GM23248 (cell line): Measurements from ENCODE around the gene PHKA2.

Experiments
- EZH2 ChIP-seq: fragments of 200-600 bp; sonication (generic); IDR thresholded peaks from 2 replicates; pipeline ENCODE4 v1.6.1; 2018; ENCODE audit warnings: antibody characterized with exemption, mild to moderate bottlenecking; ENCODE audit not compliant: insufficient read depth, poor library complexity, severe bottlenecking
- EZH2phosphoT487 ChIP-seq: fragments of 200-600 bp; sonication (generic); IDR thresholded peaks from 2 replicates; pipeline ENCODE4 v1.6.1; 2018; ENCODE audit warnings: antibody characterized with exemption, moderate library complexity, mild to moderate bottlenecking, low read depth; ENCODE audit not compliant: insufficient read depth

- no peak for TF ChIP-seq EZH2
- TF ChIP-seq EZH2phosphoT487 = no peak
Observed at GRCh38 chrX:18994713-18995112, 10.8 kb upstream of the PHKA2 start.
